GM21360 (cell line): Measurements from ENCODE around the gene CAMKV.

ENCODE experiments used
- ATAC-seq: cut with Tn5 transposase; IDR thresholded peaks from one replicate; pipeline ENCODE4 v1.9.1; 2021; ENCODE audit warnings: mild to moderate bottlenecking, moderate library complexity; ENCODE audit not compliant: unreplicated experiment

Gene CAMKV

DNA sequence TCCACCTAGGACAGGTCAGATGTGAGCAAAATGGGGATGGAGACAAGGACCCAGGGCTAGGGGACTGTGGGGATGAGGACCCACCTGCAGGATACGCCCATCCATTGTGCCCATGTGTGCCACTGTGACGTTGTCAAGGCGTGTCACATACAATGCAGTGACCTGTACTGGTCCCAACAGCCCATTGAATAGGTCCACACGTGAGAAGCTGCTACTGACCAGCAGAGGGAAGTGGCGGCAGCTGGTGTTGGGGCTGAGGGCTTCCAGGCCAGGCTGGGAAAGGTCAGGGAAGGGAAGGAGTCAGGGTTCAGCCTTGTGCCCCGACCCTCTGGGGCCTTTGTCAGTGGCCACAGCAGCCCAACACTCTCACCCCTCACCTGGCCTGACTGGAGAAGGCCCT, 29.3 kb upstream of the CAMKV start:
- ATAC-seq: no peak

DNA sequence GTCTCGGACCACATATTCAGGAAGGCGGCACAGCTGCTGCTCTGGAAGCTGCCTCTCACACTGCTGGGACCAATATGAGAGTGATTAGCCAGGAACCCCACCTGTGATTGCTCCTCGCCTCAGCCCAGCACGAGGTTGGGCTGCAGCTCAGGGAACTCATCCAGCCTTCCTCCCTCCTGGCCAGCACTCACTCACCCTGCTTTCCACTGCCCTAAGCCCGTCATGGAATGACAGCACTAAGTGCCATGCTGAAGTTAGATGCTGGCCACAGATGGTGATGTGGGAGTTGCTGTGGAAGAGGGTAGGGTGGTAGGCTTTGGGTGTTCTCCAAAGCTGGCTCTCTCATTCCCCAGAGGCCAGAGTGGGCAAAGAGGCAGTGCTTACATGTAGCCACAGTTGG, 26.6 kb upstream of the CAMKV start:
- no peak for ATAC-seq

DNA sequence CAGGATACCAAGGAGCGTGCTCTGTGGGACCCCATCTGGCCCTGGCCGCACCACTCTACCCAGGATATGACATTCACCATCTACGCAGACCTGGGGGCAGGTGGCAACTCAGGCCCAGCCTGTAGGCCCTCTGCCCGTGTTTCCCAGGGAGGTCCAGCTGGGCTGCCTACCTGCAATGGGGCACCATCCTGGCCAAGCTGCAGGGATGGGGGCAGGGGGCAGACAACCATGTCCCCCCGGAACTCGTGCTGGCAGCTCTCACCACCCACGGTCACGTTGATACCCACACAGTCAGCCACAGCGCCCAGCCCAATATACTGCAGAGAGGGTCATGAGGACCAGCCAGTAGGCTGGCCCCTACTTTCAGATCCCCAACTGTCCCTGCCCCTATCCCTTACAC, 26.1 kb upstream of the CAMKV start:
- ATAC-seq: no peak

DNA sequence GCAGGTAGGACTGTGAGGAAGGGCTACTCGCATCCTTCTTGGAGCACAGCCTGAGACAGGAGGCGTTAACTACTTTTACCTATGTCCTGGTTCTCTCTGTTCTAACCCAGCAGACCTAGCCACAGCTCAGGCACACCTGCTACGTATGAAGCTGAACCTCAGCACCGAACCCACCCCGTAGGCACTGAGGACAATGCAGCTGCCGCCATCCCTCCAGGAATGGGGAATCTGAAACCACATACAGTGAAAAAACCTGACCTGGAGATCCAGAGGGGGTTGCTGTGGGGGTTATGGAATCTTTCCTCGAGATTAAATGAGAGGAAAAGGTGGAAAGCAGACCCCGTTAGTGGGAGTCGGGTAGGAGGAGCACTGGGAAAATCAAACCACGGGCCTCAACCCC, 19.6 kb upstream of the CAMKV start:
- no peak for ATAC-seq

DNA sequence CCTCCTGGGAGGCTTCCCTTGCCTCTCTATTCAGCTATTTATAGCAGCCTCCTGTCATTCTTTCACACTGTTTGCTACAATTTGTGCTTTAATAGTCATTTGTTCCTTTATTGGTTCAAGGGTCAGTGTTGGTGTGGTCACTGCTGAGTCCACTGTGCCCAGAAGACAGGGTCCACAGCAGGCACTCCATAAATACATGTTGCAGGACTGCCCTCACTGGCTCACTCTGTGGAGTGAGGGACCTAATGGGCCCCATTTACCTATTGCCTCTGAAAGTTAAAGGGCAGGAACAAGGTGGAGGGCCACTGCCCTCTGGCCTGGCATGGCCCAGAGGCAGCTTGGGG, 17.2 kb upstream of the CAMKV start:
- ATAC-seq: no peak

DNA sequence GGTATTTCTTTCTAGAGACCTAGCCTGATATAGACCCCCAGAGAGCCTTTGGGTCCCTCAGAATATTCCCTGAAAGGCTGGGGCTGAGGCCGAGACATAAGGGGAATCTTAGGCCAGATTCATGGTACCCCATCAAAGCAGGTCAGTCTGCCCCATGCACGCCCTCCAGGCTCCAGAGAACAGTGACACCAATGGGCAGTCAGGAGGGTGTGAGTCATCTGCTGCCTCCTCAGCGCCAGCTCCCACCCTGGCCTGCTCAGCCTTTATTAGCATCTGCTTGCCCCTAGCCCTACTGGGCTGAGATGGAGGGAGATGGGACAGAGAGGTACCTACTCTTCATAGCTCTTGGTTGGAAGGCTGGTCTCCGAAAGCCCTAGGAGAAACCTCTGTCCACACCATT, 14.3 kb upstream of the CAMKV start:
- ATAC-seq: no peak

DNA sequence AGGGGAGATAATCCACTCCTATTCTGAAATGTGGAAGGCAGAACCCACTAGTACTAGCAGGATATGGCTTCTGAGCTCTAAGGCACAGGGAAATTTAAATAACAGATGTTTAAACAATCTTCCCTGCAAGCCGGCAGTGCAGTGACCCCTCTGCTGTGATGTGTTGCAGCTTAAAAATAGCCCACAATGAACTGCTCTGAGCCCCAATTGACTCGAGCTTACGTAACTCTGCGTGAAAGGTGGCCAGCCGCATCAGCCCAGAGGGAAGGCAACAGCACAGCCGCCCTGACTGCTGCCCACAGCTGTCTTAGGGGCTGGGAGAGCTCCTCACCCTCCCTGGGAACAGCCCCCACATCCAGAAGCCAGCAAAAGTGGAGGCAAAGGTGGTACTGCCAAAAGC, 12.5 kb upstream of the CAMKV start:
- no peak for ATAC-seq

DNA sequence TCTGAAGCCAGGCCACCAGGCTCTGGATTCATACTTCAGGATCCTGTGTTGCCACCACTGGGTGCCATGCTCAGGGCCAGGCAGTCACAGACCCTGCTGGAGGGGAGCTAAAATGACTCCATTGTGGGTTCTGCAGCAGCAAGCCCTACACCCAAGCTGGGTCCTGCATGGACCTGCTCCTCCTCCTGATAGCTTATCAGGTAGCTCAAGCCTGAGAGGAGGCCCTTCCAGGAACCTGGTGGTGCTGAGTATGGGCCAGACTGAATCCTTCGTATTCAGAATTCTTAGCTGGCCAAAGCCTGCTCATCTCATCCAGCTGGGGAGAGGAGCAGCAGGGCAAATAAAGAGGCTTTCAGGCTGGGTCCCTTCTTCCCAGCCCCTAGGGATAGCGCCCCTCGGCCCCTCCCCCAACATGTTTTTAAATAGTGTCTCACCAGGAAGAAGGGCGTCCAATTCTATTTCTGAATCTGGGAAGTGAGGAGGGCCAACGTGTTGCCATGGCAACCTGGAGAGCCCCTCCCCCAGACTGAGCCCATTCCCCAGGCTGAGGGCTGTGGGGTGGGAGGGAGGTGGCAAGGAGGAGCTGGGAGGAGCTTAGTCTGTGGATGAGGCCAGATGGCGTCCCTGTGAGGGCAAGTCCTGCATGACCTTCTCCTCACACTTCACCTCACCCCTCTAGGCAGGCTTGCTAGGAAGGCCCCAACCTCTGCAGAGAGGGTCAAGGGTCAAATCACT, 11.0 kb upstream of the CAMKV start:
- no peak for ATAC-seq

DNA sequence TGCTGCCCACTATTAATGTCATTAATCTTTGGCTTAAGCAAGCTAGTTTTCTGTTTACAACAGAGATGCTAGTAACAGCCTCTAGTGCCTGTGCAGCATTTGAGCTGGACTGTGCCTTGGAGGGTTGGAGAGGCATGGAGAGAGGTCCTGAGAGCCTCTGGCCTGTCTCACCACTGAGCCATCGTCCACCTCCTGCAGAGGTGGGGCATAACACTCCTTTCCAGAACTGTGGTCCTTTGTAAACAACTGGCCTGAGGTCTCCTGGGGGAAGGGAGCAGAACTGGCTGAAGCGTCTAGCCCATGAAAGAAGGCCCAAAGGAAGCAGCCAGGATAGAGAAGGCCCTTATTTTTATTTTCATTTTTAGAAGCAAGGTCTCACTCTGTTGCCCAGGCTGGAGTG, 10.0 kb upstream of the CAMKV start:
- ATAC-seq: no peak

DNA sequence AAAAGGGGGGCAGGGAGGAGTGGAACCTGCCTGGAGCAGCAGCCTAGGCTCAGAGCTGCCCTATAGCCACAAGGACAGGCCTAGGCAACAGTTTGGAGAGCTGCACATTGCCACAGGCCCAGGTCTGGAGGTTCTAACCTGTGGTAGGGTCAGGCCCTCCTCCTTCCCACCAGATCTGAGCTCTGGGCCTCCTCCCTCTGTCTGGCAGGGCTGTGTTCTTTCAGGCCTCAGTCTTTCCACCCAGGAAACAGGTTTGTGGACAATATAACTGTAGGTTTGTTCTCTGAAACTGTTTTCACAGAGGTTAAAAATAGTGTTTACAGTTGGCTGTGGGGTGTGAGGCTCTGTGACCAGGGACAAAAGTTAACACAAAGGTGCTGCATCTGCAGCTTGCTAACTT, 9.0 kb upstream of the CAMKV start:
- no peak for ATAC-seq

DNA sequence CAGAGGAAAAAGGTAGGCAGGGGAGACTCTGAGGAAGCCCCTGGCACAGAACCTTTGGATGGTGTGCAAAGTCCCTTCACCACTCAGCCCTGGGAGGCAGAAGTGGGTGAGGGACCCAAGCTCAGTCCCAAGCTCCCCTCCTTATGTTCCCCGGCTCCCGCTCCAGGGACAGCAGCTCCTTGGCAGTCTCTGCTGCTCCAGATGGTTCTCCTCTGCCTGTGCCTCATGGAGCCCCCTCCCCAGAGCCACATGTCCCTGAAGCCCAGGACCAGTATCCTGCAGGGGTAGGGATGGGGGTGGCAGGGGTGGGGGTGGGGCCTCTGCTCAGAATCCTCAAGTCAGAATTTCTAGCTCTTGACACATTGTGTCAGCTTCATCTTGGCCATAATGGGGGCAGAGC, 8.0 kb upstream of the CAMKV start:
- no peak for ATAC-seq

DNA sequence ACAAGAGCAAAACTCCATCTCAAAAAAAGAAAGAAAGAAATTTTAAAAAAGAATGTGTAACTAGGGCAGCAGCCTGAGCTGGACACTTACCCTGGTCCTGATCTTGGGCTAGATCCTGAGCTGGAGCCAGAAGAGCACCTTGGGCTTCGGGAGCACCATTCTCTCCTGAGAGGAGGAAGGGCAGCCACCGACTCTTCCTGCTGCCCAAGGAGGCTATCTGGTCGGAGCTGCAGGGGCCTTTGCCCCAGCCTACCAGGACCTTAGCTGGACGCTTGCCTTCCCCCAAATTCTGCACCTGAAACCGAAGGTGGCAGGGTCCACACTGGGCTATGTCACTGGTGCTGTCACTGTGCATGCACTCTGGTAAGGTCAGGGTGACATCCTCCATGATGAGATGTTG, 6.9 kb upstream of the CAMKV start:
- ATAC-seq: no peak

DNA sequence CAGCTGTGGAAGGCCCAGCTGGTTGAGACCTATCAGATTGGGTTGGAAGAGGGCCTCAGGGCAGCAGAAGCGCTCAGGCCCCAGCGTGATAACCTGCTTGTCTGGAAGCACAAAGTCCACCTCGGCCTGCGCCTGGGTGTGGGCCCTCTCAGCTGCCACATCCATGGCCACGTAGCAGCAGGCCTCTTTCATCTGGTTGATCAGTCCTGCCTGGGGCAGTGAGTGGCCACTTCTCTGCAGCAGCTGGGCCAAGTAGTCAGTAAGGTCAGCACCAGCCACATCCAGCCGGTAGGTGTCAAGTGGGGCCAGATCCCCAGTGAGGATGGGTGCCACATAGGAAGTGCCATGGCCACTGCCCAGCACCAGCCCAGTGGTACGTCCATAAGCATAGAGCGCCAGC, 3.9 kb upstream of the CAMKV start:
- ATAC-seq: no peak

DNA sequence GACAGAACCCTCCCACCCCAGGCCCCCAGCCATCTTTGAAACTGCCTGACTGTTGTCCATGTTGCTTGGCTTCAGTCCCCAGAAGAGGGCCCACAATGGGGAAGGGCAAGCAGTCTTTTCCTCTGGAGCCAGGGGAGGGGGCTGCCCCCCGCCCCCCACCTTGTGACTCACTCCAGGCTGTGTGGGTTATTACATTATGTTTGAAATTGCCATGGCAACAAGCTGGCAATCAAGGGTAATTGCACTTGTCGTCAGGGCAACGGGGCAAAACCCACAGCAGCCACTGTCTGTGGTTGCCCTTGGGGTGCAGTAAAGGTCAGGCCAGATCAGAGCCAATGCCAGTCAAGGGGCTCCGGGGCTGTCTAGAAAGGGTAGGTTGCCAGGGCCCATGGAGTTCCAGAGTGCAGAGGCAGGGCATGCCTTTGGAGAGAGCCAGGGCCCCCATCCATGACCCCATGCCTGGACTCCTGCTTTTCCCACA, 3.1 kb upstream of the CAMKV start:
- no peak for ATAC-seq

DNA sequence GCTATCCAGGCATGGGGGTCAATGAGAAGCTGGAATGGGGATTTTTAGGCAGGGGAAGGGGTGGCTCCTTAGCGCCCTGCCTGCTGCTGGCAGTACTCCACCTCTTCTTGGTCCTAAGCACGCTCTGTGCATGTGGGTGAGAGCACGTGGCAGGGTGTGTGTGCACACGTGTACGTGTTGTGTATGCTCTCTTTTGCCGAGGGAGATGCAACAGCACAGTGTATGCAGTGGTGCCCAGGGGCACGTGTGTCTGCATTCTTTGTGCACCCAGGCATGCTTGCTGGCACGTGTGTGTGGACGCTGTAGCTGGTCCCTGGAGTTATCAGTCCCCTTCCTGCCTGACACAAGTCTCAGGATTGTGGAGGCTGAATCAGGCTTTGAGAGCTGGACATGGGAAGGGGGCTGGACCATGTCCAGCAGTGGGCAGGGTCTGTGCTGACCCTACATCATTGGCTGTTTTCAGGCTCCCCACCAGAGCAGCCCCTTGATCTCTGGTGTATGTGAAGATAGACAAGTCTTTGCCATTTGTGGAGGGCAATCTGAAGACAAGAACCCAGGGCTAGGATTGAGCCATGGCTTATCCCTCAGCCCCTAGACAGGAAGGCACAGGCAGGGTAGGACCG, 1.9 kb upstream of the CAMKV start:
- ATAC-seq: no peak

DNA sequence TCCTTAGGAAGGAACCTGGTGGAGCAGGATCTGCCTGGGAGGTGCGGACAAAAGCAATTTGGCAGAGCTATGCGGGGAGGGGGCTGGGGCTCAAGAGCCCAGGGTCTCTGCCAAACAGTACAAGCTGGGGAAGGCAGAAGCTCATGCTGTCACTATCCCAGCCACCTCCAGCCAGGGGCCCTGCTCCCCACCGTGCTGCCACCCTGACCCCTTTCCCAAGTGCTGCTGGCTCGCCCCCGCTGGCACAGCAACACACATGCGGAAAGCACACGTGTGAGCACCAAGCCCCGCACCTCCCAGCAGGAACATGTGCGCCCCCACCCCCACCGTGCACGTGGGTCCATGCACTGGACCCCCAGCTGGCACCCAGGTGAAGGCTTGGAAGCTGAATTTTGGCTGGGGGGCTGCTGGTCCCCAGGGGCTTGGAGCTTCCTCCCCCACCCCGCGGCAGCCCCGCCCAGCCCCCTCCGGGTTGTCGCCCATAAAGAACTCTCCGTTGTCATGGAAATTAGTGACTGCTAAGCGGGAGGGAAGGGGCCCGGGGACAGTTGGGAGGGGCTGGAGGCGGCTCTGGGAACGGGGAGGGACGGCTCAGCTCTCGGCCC, 742 bp downstream of the CAMKV start:
- no peak for ATAC-seq

DNA sequence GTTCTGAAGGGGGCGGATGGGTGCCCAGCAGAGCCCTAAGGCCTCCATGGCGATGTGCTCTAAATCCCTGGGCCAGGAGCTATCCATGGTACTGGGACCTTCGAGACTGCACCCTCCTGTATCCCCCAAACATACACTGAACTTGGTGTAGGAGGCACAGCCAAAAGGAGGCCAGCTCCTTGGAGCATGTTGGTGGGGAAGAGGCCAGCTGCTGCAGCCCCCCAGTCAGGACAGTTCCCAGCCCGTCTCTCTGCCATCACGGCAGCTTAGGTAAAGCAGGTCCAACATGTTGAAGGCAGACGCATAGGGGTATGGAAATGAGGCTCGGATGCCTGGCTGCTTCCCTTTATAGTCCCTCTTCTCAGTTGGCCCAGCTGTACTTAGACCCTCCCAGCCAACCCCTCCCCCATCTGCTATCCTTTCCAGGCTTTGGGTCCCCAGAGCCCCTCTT, 1.8 kb downstream of the CAMKV start:
- no peak for ATAC-seq

DNA sequence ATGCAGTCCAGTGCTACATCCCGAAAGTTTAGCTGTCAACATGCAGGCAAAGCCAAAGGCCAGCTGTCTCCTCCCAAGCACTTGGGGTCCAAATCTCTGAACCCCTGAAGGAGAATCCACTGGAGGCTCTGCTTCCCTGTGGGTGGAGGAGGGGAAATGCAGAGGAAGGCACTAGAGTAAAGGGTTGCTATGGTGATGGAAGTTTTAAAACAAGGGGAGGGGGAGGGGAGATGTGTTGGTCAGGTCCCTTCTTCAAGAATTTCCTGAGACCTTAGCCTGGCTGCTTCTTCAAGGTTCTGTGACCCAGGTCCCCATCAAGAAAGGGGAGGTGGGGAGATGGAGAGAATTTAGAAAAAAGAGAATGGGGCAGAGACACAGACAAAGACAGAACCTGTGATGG, 2.3 kb downstream of the CAMKV start:
- ATAC-seq: no peak

DNA sequence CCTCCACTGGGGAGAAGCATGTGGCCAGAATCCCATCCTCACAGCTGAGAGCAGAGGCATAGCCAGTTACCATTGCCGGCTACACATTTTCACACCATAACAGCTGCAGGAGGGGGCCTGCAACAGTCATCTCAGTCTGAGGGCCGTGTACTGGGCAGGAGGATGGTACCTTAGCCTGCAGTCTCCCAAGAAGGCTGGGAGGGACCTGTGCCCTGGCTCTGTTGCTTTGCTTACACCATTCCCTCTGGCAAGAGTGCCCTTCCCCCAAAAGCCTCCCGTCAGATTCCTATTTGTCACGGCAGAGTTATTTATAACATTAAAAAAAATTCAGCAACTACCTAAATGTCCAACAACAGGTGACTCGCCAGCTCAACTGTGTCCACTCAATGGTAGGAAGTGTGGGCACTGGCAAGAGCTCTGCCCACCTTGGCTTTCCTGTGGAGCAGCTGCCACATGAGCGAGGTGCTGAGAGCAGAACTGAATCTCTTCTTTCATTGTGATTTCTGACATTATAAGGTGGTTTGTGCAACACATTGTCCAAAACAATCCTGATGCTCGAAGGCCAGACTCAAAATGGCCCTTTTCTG, 4.4 kb downstream of the CAMKV start:
- ATAC-seq: no peak

DNA sequence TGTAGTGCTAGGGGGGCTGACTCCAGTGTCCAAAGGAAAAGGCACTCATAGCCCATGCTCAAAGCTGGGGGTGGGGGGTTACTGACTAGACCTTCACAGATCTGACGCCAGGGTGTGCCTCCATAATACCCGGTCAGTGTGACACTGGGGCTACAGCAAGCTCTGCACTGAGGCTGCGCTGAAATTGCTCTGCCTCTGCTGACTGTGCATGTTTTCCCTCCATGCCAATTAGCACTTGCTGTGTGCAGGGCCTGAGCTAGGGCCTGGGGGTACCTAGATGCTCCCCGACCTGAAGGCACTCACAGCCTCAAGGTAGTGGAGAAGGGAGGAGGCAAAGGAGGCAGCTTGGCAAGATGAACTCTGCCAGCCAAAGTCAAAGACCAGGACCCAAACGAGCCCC, 5.2 kb downstream of the CAMKV start:
- ATAC-seq: no peak

DNA sequence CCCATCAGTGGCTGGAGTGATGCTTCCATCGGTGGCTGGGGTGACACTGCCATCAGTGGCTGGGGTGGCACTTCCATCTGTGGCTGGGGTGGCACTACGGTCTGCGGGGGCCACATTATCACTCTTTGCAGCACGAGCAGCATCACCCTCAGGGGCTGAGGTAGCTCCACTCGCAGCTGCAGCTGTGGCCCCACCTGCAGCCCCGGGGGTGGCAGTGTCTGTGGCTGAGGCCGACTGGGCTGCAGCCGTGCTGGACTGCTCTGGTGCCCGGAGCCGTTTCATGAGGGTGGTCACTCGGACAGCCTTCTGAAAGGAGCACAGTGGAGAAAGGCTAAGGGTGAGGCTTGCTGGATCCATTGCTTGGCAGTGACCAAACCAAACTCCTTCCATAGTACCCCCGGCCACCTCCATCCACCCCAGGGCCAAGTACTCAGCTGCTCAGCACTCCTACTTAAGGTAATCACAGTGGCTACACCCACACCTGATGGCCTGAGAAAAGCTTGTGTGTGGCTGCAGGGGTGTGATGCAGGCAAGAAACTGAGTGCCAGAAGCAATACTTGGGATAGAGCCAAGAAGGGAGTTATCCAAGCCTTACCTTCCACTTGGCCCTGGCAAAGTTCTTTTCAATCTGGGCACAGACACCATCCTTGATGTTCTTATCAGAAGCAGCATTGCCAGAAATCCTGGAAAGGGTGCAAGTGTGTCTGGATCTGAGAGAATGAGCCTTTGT, 10.0 kb downstream of the CAMKV start:
- ATAC-seq: no peak
